Amygdala (tissue), 56 donors: ENCODE data around the gene PCSK4.
"Not testable (repeated sequence)": the region's sequence is repeated elsewhere in the genome, so short reads cannot be mapped to it uniquely, and the experiment has no call there.

Source experiments
- DNase-seq, 56 donors: peaks; one replicate each; lab custom pipeline; 2025; lab: John Stamatoyannopoulos, UW

PCSK4 gene

GRCh38 chr19:1505991-1506881 is 16.1 kb upstream of the PCSK4 start:
- no peak for DNase-seq

- DNase-seq = no peak
Measured at GRCh38 chr19:1505012-1505411, 14.9 kb upstream of the PCSK4 start.

- DNase-seq = no peak
Measured at GRCh38 chr19:1503925-1504773, 14.0 kb upstream of the PCSK4 start.

GRCh38 chr19:1503089-1503924 is 13.2 kb upstream of the PCSK4 start:
- DNase-seq = peak in 31 of 56 donors; percentile 8 to 79 (median 30)

GRCh38 chr19:1502433-1503088 is 12.4 kb upstream of the PCSK4 start:
- DNase-seq = no peak

- DNase-seq = no peak
Measured at GRCh38 chr19:1501200-1501595, 11.0 kb upstream of the PCSK4 start.

GRCh38 chr19:1499231-1499630 is 9.1 kb upstream of the PCSK4 start:
- not testable (repeated sequence) for DNase-seq

- no peak for DNase-seq
Measured at GRCh38 chr19:1497578-1498235, 7.6 kb upstream of the PCSK4 start.

GRCh38 chr19:1496714-1497577 is 6.8 kb upstream of the PCSK4 start:
- DNase-seq = no peak

- DNase-seq = no peak
Measured at GRCh38 chr19:1495799-1496713, 5.9 kb upstream of the PCSK4 start.

GRCh38 chr19:1495051-1495798 is 5.1 kb upstream of the PCSK4 start:
- DNase-seq = no peak

GRCh38 chr19:1494115-1494815 is 4.1 kb upstream of the PCSK4 start:
- no peak for DNase-seq

- DNase-seq = no peak
Measured at GRCh38 chr19:1492474-1493006, 2.4 kb upstream of the PCSK4 start.

- no peak for DNase-seq
Measured at GRCh38 chr19:1491849-1492170, 1.7 kb upstream of the PCSK4 start.

GRCh38 chr19:1491114-1491848 is 1.1 kb upstream of the PCSK4 start, which contains the start of gene REEP6:
Gene REEP6 (plus strand): TSS chr19:1491181. CDS start chr19:1491270, 89 bp downstream.
- DNase-seq = no peak
